ENCODE results near the gene COL18A1.

DNA sequence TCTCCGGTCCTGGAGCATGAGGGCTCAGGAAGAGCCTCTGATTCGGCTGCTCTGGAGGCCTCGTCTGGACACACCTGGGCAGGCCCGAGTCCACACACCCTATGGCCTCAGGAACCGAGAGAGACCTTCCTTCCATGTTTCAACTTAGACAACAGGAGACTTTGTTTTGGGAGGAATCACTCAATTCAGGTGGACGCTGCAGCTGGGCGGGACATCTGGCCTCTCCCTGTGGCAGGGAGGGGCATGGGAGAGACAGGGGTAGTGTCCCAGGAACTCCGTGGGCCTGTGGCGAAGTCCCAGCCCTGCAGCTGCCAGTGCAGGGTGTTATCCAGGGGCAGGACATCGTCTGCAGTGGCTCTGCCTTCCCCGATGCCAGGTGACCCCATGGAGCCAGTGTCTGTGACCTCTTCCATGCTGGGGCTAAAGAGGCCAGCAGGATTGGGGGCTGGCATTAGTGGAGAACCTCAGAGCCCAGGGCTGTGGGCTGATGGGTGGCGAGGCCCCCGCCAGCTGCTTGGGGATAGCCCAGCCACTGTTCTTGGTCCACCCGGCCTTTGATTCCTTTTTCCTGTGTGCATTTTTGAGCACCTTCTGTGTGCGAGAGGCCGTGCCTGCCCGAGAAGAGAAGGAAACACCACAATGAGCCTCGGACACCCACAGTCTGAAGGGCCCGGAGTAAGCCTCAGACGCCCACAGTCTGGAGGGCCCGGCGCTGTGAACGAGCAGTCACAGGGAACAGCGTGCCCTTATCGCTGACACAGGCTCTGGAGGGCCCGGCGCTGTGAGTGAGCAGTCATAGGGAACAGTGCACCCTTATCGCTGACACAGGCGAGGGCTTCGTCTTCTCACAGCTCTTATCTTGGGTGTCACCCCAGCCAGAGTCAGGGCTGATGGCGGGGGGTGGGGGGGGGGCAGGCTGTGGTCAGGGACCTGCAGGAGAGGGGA lies 6.2 kb downstream of the COL18A1 start:
- TF ChIP-seq CTCF (IDR thresholded peaks at IDR 0.05) (no peak), SIN3A (IDR thresholded peaks at IDR 0.05; ENCODE audit: borderline replicate concordance, insufficient read depth, low read depth, low read length) (no peak), POLR2AphosphoS5 (IDR thresholded peaks at IDR 0.05; ENCODE audit: low read depth, low read length) (no peak), TCF7L2 (IDR thresholded peaks at IDR 0.05; ENCODE audit: low read depth, low read length) (no peak), REST (IDR thresholded peaks at IDR 0.05; ENCODE audit: insufficient read depth in 1 of 2, low read depth in 2 of 2, low read length in 1 of 2) (no peak)

All from Panc1 (cell line).